ENCODE measurements around the gene APRT.

DNA sequence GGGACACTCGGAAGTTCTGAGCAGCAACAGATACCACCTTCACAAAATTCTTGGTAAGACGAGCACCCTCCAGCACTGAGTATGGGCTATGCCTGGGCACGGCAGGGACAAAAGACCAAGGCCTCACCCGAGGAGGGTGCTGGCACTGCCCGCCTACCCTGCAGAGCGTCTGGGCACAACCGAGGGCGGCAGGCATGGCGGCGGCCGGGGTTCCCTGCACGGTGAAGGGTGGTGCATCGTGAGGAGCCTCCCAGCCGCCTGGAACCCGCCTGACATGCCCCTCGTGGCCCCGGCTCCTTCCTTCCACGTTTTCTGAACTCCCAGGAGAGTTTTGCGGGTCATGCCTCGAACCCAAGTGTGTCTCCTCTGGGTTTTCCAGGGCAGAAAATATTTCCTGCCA, 26.1 kb upstream of the APRT start:
- TF ChIP-seq, protein P1, sequence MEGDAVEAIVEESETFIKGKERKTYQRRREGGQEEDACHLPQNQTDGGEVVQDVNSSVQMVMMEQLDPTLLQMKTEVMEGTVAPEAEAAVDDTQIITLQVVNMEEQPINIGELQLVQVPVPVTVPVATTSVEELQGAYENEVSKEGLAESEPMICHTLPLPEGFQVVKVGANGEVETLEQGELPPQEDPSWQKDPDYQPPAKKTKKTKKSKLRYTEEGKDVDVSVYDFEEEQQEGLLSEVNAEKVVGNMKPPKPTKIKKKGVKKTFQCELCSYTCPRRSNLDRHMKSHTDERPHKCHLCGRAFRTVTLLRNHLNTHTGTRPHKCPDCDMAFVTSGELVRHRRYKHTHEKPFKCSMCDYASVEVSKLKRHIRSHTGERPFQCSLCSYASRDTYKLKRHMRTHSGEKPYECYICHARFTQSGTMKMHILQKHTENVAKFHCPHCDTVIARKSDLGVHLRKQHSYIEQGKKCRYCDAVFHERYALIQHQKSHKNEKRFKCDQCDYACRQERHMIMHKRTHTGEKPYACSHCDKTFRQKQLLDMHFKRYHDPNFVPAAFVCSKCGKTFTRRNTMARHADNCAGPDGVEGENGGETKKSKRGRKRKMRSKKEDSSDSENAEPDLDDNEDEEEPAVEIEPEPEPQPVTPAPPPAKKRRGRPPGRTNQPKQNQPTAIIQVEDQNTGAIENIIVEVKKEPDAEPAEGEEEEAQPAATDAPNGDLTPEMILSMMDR (IDR thresholded peaks at IDR 0.05; ENCODE audit: borderline replicate concordance, extremely low read depth, low read length, poor library complexity, severe bottlenecking), result no peak
- no peak for TF ChIP-seq EZH2 (IDR thresholded peaks at IDR 0.05; ENCODE audit: borderline replicate concordance, low read depth, low read length, severe bottlenecking)
